ENCODE results near the gene BCL2L14.

Gene BCL2L14

DNA sequence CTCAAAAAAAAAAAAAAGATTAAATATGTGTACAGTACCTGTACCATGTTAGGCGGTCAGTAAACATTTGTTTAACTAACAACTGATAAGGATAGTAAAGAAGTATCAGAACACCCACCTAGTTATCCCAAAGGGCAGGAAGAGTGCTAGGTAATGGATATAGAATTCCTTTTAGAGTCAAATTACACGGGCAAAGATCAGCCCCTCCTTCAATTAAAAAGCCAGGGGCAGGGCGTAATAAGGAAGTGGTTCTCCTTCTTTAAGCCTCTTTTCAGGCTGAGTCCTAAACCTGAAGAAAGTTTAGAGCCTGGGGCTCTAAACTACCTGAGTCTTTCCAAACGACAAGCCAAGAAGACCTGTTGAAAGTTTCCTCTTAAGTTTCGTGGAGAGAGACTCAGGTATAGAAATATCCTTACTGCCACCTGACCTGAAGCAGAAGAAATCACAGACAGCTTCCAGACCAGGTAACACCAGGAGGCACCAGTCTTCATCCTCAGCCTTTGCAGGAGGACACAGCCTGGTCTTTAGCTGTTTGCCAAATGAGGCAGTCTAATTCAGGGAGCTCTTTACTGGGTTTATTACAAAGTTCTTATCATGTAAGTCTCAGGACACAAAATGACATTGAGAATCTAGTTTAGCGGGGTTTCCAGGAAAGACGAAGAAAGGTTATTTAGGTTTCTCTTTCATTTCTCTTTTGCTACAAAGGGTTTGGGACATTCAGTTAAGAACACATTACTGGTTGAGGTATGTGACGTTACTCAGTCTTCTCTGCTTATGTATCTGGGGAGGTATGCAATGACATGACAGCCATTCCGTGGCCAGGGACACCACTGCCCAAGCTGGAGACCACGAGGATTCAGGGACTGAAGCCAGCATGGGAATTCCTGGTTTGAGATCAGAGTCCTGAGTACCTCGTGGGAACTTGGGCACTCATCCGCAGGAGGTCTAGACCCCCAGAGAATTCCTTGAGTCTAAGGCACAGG is at the start of gene BCL2L14:
Gene BCL2L14, plus strand, starts transcription at position 266 of the 983 bp plus-strand sequence. CDS start 8,367 bp downstream, outside the sequence.
- H3K9ac ChIP-seq (ENCODE audit: low read depth, low read length), result no peak within 1 kb of the TSS

DNA sequence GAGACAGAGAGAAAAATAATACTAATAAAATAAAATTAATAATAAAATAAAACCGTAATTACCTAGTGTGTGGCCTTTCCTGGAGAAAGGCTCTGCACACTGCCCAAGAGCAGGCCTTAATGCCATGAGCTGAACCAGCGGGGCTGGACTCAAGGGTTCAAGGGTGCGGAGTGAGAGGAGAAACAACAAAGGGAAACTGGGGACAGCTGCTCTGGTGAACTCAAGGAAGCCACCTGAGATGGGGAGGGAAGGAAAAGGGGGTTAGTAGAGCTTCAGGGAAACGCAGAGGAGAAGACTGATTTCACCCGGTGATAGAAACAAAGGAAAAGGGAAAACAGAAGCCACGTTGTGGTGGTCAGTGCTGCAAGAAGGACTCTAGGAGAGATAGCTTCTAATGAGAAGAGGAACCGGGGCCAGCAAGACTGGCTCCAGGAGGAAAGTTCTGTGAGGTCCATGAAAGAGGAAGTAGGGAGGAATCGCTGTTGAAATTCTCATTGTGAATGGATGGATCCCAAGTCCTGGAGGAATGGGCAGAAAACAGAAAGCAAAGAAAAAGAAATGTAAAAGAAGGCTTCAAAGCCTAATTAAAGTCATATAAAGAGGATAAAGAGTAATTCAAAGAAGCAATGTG is 48.3 kb upstream of the BCL2L14 start:
- Histone ChIP-seq H3K9me3 (ENCODE audit: insufficient read depth, low read depth, low read length) (no peaks in the 10 kb centered on the region), H3K36me3 (ENCODE audit: insufficient read depth, low read depth, low read length) (no peaks in the 10 kb centered on the region)

More for the DNA sequence above, at the start of gene BCL2L14:
- no peak within 1 kb of the TSS for H3K27ac ChIP-seq (ENCODE audit: low read length)
- H3K4me3 ChIP-seq (ENCODE audit: low read length), result no peak within 1 kb of the TSS
- no peaks in the 10 kb centered on the region for H3K27me3 ChIP-seq (ENCODE audit: insufficient read depth, low read length)
- no peaks in the 10 kb centered on the region for H3K9me3 ChIP-seq (ENCODE audit: insufficient read depth, low read depth, low read length)
- H3K36me3 ChIP-seq (ENCODE audit: insufficient read depth, low read depth, low read length), result no peaks in the 10 kb centered on the region
- peaks cover 5% of the 10 kb centered on the region; the same call in 1 of the 2 replicates for H3K4me1 ChIP-seq (ENCODE audit: insufficient read depth, low read length)

DNA sequence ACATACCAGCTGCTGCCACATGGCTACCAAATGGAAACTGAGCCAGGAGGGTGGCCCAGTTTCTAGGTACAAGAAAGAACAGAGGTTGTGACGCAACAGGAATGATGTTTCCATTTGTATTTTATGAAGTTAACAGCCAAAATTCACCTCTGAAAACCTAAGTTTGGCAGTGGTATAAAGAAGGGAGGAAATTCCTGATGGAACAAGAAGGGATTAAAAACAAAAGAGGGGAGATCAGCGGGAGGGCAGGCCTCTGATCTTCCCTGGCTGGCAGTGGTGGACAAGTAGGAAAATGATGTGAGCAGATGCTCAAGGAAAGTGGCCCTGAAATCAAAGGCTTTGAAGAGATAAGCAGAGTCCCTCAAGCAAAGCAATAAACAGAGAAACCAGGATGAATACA is 47.3 kb upstream of the BCL2L14 start:
- no peak overlapping the region for H3K27ac ChIP-seq (ENCODE audit: low read length)
- H3K4me1 ChIP-seq (ENCODE audit: insufficient read depth, low read length), result no peaks in the 10 kb centered on the region
- no peak overlapping the region for H3K4me3 ChIP-seq (ENCODE audit: low read length)
- H3K36me3 ChIP-seq (ENCODE audit: insufficient read depth, low read depth, low read length), result no peaks in the 10 kb centered on the region
- no peak overlapping the region for H3K9ac ChIP-seq (ENCODE audit: low read depth, low read length)
- H3K9me3 ChIP-seq (ENCODE audit: insufficient read depth, low read depth, low read length), result no peaks in the 10 kb centered on the region
- no peaks in the 10 kb centered on the region for H3K27me3 ChIP-seq (ENCODE audit: insufficient read depth, low read length)

More for the DNA sequence above, 48.3 kb upstream of the BCL2L14 start:
- Histone ChIP-seq H3K4me3 (ENCODE audit: low read length) (no peak overlapping the region), H3K9ac (ENCODE audit: low read depth, low read length) (no peak overlapping the region), H3K4me1 (ENCODE audit: insufficient read depth, low read length) (peaks cover 2% of the 10 kb centered on the region; the same call in 1 of the 2 replicates), H3K27me3 (ENCODE audit: insufficient read depth, low read length) (no peaks in the 10 kb centered on the region), H3K27ac (ENCODE audit: low read length) (no peak overlapping the region)

GRCh38 chr12:12024911-12025682 is 45.6 kb upstream of the BCL2L14 start:
- Histone ChIP-seq H3K27me3 (ENCODE audit: insufficient read depth, low read length) (no peaks in the 10 kb centered on the region), H3K9ac (ENCODE audit: low read depth, low read length) (no peak overlapping the region), H3K27ac (ENCODE audit: low read length) (no peak overlapping the region), H3K9me3 (ENCODE audit: insufficient read depth, low read depth, low read length) (no peaks in the 10 kb centered on the region), H3K4me1 (ENCODE audit: insufficient read depth, low read length) (no peaks in the 10 kb centered on the region), H3K4me3 (ENCODE audit: low read length) (no peak overlapping the region), H3K36me3 (ENCODE audit: insufficient read depth, low read depth, low read length) (no peaks in the 10 kb centered on the region)

- Histone ChIP-seq H3K27ac (ENCODE audit: low read length) (no peak overlapping the region), H3K4me1 (ENCODE audit: insufficient read depth, low read length) (no peaks in the 10 kb centered on the region), H3K9me3 (ENCODE audit: insufficient read depth, low read depth, low read length) (no peaks in the 10 kb centered on the region), H3K9ac (ENCODE audit: low read depth, low read length) (no peak overlapping the region), H3K27me3 (ENCODE audit: insufficient read depth, low read length) (no peaks in the 10 kb centered on the region), H3K4me3 (ENCODE audit: low read length) (no peak overlapping the region), H3K36me3 (ENCODE audit: insufficient read depth, low read depth, low read length) (no peaks in the 10 kb centered on the region)
Measured at GRCh38 chr12:12025799-12026386, 44.8 kb upstream of the BCL2L14 start.

DNA sequence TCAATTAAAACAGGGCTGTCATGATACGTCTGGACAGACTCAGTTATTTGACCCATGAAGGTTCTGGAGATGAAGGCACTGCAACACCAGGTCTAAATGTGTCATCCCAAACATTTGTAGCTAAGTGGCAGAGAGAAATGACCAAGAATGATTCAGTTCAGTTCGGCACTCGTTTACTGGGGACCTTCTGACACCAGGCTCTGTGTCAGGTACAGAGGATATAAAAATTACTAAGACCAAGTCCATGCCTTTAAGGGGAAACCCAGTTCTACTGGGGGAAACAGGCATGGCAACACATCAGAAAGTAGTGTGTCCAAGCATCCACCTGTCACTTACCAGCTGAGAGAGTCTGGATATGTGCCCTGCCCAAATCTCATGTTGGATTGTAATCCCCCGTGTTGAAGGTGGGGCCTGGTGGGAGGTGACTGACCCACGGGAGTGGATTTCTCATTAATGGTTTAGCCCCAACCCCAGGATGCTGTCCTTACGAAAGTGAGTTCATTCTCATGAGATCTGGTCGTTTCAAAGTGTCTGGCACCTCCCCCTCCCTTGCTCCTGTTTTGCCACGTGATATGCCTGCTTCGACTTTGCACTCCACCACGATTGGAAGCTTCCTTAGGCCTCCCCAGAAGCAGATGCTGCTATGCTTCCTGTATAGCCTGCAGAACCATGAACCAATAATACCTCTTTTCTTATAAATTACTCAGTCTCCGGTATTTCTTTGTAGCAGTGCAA is 41.9 kb upstream of the BCL2L14 start:
- Histone ChIP-seq H3K27ac (ENCODE audit: low read length) (no peak overlapping the region), H3K9ac (ENCODE audit: low read depth, low read length) (no peak overlapping the region), H3K9me3 (ENCODE audit: insufficient read depth, low read depth, low read length) (no peaks in the 10 kb centered on the region), H3K36me3 (ENCODE audit: insufficient read depth, low read depth, low read length) (no peaks in the 10 kb centered on the region), H3K4me1 (ENCODE audit: insufficient read depth, low read length) (peaks cover 3% of the 10 kb centered on the region; the same call in 1 of the 2 replicates), H3K27me3 (ENCODE audit: insufficient read depth, low read length) (no peaks in the 10 kb centered on the region; the same call in 1 of the 2 replicates), H3K4me3 (ENCODE audit: low read length) (no peak overlapping the region)

GRCh38 chr12:12029653-12030052 is 41.1 kb upstream of the BCL2L14 start:
- Histone ChIP-seq H3K27ac (ENCODE audit: low read length) (no peak overlapping the region), H3K27me3 (ENCODE audit: insufficient read depth, low read length) (no peaks in the 10 kb centered on the region; the same call in 1 of the 2 replicates), H3K9me3 (ENCODE audit: insufficient read depth, low read depth, low read length) (no peaks in the 10 kb centered on the region), H3K4me1 (ENCODE audit: insufficient read depth, low read length) (peaks cover 3% of the 10 kb centered on the region; the same call in 1 of the 2 replicates), H3K9ac (ENCODE audit: low read depth, low read length) (no peak overlapping the region), H3K4me3 (ENCODE audit: low read length) (no peak overlapping the region), H3K36me3 (ENCODE audit: insufficient read depth, low read depth, low read length) (no peaks in the 10 kb centered on the region)

DNA sequence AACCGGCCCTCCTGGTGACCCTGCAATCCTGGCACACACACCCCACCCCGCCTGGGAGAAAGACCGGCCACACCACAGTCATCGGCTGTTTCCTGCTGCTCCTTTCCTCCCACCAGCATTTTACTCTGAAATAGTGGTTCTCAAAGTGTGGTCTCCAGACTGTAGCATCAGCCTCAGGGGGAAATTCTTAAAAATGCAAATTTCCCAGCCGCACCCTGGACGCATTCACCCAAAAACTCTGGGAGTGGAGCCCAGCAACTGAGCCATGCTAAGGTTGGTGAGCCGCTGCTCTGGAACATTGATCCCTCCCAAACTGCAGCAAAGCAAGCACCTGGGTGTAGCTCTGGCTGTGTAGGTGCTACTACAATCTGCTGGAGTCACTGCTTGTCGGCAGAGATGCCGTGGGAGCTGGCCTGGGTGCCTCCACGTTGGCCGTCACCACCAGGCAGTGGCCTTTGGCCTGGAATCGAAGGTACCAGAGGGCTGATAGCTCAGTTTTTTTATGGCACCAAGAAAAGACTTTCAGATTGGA is 38.4 kb upstream of the BCL2L14 start:
- Histone ChIP-seq H3K36me3 (ENCODE audit: insufficient read depth, low read depth, low read length) (no peaks in the 10 kb centered on the region), H3K27me3 (ENCODE audit: insufficient read depth, low read length) (no peaks in the 10 kb centered on the region; the same call in 1 of the 2 replicates), H3K9me3 (ENCODE audit: insufficient read depth, low read depth, low read length) (no peaks in the 10 kb centered on the region), H3K4me1 (ENCODE audit: insufficient read depth, low read length) (peaks cover 3% of the 10 kb centered on the region; the same call in 1 of the 2 replicates), H3K4me3 (ENCODE audit: low read length) (no peak overlapping the region), H3K9ac (ENCODE audit: low read depth, low read length) (no peak overlapping the region), H3K27ac (ENCODE audit: low read length) (no peak overlapping the region)

DNA sequence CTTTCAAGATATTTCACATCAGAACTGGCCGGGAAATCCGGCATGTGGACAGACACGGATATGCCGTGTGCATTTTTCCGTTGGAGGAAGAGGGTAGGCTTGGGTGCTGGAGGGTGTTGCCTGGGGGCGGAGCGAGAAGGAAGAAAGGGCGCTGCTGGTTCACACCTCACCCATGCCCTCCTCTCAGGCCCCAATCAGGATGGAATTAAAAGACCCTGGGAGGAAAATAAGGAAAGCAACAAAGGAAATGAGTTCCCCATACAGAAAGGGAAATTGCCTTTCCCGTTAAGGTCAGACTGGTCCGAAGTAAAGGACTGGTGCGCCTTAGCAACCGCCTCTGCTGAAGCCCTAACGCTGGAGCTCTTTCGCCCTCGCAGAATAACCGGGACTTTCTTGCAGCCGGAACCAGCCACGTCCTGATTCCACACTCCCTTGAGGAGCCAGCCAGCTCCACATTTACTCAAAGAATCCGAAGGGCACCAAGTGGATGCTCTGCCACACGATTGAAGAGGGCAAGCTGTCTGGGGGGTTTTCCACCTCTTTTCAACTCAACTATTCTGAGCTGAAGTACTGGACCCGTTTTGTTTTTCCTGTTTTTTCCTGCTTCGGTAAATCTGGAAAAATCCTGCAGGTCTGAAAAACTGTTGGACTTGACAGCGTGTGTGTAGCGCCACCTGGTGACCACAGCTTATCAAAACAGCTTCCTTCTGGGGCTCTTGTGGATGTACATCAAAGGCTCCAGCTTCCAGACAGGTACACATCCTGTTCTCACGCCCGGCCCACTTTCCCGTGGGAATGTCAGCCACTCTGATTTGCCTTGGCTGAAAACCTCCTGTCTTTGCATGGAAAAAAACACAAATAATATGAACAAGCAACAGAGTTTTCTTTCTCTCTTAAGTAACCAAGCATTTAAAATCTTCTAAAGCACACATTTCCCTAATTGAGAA is 37.6 kb upstream of the BCL2L14 start:
- H3K36me3 ChIP-seq (ENCODE audit: insufficient read depth, low read depth, low read length), result no peaks in the 10 kb centered on the region
- peak overlapping the region; percentile 25; the same call in 1 of the 2 replicates for H3K9ac ChIP-seq (ENCODE audit: low read depth, low read length)
- no peaks in the 10 kb centered on the region for H3K9me3 ChIP-seq (ENCODE audit: insufficient read depth, low read depth, low read length)
- H3K27ac ChIP-seq (ENCODE audit: low read length), result no peak overlapping the region
- H3K4me1 ChIP-seq (ENCODE audit: insufficient read depth, low read length), result peaks cover 3% of the 10 kb centered on the region; the same call in 1 of the 2 replicates
- H3K27me3 ChIP-seq (ENCODE audit: insufficient read depth, low read length), result no peaks in the 10 kb centered on the region; the same call in 1 of the 2 replicates
- peak overlapping the region; percentile 50 for H3K4me3 ChIP-seq (ENCODE audit: low read length)

Measured in iPS-20b (cell line).